Measurements from ENCODE around the gene VSIG8. TPM values are rescaled to one million over a fixed set of nuclear protein-coding genes. Genes with fewer than 3 reads are reported as not detected.

The VSIG8 gene
- total and polyA plus RNA-seq, 2 of the 8 experiments (the other 6 are each of a cell fraction or from before 2014, with no cell fraction given): not detected

GRCh38 chr1:159881622-159882526, 19.4 kb upstream of the VSIG8 start:
- Histone ChIP-seq H3K79me2 (ENCODE audit: control insufficient read depth in 1 of 2, insufficient read depth in 2 of 2, low read length in 2 of 2) (no peaks in the 10 kb centered on the region), H3K14ac (ENCODE audit: insufficient read length) (no peak overlapping the region), H2BK120ac (replicated peaks; ENCODE audit: low read depth, low read length) (no peak overlapping the region), H3K9me3 (ENCODE audit: insufficient read depth in 2 of 2, low read depth in 1 of 2, low read length in 1 of 2) (no peaks in the 10 kb centered on the region), H3K23ac (ENCODE audit: insufficient read length) (no peak overlapping the region), H3K4me1 (replicated peaks in 1 of 4; ENCODE audit: control insufficient read depth in 3 of 4, insufficient read depth in 4 of 4, low read length in 3 of 4) (no peaks in the 10 kb centered on the region), H2BK12ac (ENCODE audit: low read depth, low read length) (no peak overlapping the region; the same call in 1 of the 2 replicates), H4K91ac (replicated peaks; ENCODE audit: insufficient read length, low read length) (no peak overlapping the region), H3K79me1 (ENCODE audit: low read depth, low read length) (no peaks in the 10 kb centered on the region), H4K5ac (ENCODE audit: insufficient read length, low read depth, low read length) (no peak overlapping the region), H3K23me2 (ENCODE audit: low read depth, low read length) (no peaks in the 10 kb centered on the region; the same call in 1 of the 2 replicates), H3K27me3 (replicated peaks in 1 of 4; ENCODE audit: control insufficient read depth in 3 of 4, extremely low read depth in 1 of 4, insufficient read depth in 3 of 4, low read length in 3 of 4) (no peaks in the 10 kb centered on the region; a peak in 1 of 7 replicates), H3K4ac (replicated peaks; ENCODE audit: insufficient read length, low read depth, low read length) (no peak overlapping the region), H2AK5ac (ENCODE audit: low read depth, low read length) (no peak overlapping the region), H4K20me1 (replicated peaks in 1 of 2; ENCODE audit: control insufficient read depth in 1 of 2, insufficient read depth in 2 of 2, low read length in 2 of 2) (no peaks in the 10 kb centered on the region), H3K4me3 (ENCODE audit: extremely low read depth in 1 of 4, insufficient read depth in 2 of 4, low read depth in 3 of 4, low read length in 4 of 4) (no peak overlapping the region), H3K18ac (ENCODE audit: extremely low read depth, low read length) (no peak overlapping the region), H4K8ac (ENCODE audit: extremely low read depth, insufficient read depth, low read length) (no peak overlapping the region), H3K36me3 (ENCODE audit: control insufficient read depth in 2 of 4, insufficient read depth in 4 of 4, low read length in 3 of 4) (no peaks in the 10 kb centered on the region), H2AFZ (ENCODE audit: low read length) (no peak overlapping the region), H3K4me2 (ENCODE audit: insufficient read depth in 1 of 2, low read depth in 2 of 2, low read length in 2 of 2) (no peak overlapping the region), H3K56ac (replicated peaks; ENCODE audit: insufficient read length, low read depth, low read length) (no peak overlapping the region), H3K27ac (ENCODE audit: low read depth, low read length) (no peak overlapping the region), H2BK15ac (ENCODE audit: low read length) (no peak overlapping the region), H2BK5ac (ENCODE audit: low read depth, low read length) (no peak overlapping the region), H2BK20ac (ENCODE audit: low read length) (no peak overlapping the region), H3K9ac (replicated peaks in 1 of 4; ENCODE audit: extremely low read depth in 1 of 4, low read depth in 3 of 4, low read length in 3 of 4) (no peak overlapping the region; a peak in 1 of 7 replicates)
- ChIA-PET CTCF (ENCODE audit: partially characterized antibody) (interaction anchor here (1.0 to 20.8 kb wide), 5 partner anchors 9 to 78 kb away, joined by 3 to 645 read pairs (median 4); partner anchors contain the start of gene FCRL6), POLR2A (ENCODE audit: partially characterized antibody) (no interaction called here)
- FAIRE-seq: no peak
- 82% methylated on average over 6 of the region's 6 CpGs; no CpG with 5 or more reads in 1 of the 2 experiments for WGBS, 2 experiments (ENCODE audit: extremely low coverage in 1 of 2, insufficient coverage in 1 of 2, insufficient read length in 1 of 2, insufficient replicate concordance in 2 of 2, low coverage in 1 of 2, low lambda C conversion rate in 2 of 2, missing lambda C conversion rate in 1 of 2)
- no peak for DNase-seq (ENCODE audit: low read depth in 1 of 2, low spot score in 2 of 2)
- no peak for TF ChIP-seq TEAD4 (IDR thresholded peaks at IDR 0.05; ENCODE audit: low read depth, low read length)
- no peak for TF ChIP-seq USF2 (IDR thresholded peaks at IDR 0.05; ENCODE audit: low read length)
- TF ChIP-seq GABPA (IDR thresholded peaks at IDR 0.05; ENCODE audit: borderline replicate concordance, insufficient read depth, low read length): no peak
- no peak for TF ChIP-seq RXRA (IDR thresholded peaks at IDR 0.05; ENCODE audit: insufficient read depth, low read depth, low read length)
- TF ChIP-seq CTBP2 (IDR thresholded peaks at IDR 0.05; ENCODE audit: borderline replicate concordance, insufficient read depth, insufficient read length, low read length): no peak
- no peak for TF ChIP-seq CEBPB (IDR thresholded peaks at IDR 0.05; ENCODE audit: low read depth, low read length)
- TF ChIP-seq ATF2 (IDR thresholded peaks at IDR 0.05; ENCODE audit: low read length): no peak
- no peak for TF ChIP-seq BRCA1 (IDR thresholded peaks at IDR 0.05; ENCODE audit: low read depth, low read length)
- no peak for TF ChIP-seq SP1 (IDR thresholded peaks at IDR 0.05; ENCODE audit: low read depth, low read length)
